Prostate gland (tissue), 2 donors: ENCODE results near the gene FASN. TPM values are rescaled to one million over a fixed set of nuclear protein-coding genes. Genes with fewer than 3 reads are reported as not detected.

Source experiments
- DNase-seq: peaks from one replicate; pipeline ENCODE4 v3.0.0-alpha.2; 2019; ENCODE audit warnings: low spot score
- H3K27ac ChIP-seq, 2 donors: fragments of 200-600 bp; sonication (generic); 2 replicates each; pipeline ENCODE4 v1.5.1; 2017 to 2019
- H3K27me3 ChIP-seq: fragments of 200-600 bp; sonication (generic); replicated peaks from 2 replicates; pipeline ENCODE4 v1.5.1; 2019; ENCODE audit not compliant: insufficient read depth
- H3K36me3 ChIP-seq, 2 donors: fragments of 200-600 bp; sonication (generic); 1 replicate in 1 of 2; 2 replicates in 1 of 2; pipeline versions ENCODE4 v1.5.1 to v1.8.1; 2017 to 2019
- H3K4me1 ChIP-seq: fragments of 200-600 bp; sonication (generic); replicated peaks from 2 replicates; pipeline ENCODE4 v1.5.1; 2019
- H3K4me3 ChIP-seq, 2 donors: fragments of 200-600 bp; sonication (generic); 2 replicates each; pipeline ENCODE4 v1.5.1; 2017 to 2019
- H3K9me3 ChIP-seq: fragments of 200-600 bp; sonication (generic); 2 replicates; pipeline ENCODE4 v1.5.1; 2017
- CTCF ChIP-seq, 4 experiments: fragments of 200-600 bp in 2 of 4; fragments of 450-650 bp in 2 of 4; sonication (generic) in 2 of 4; IDR thresholded peaks; 1 replicate in 3 of 4; 2 replicates in 1 of 4; pipeline ENCODE4 v1.5.1; 2016 to 2019; ENCODE audit warnings: antibody characterized with exemption in 4 of 4, mild to moderate bottlenecking in 2 of 4, moderate library complexity in 2 of 4
- POLR2A ChIP-seq: fragments of 450-650 bp; IDR thresholded peaks from one replicate; pipeline ENCODE4 v1.6.1; 2016; ENCODE audit warnings: antibody characterized with exemption, mild to moderate bottlenecking
- POLR2AphosphoS5 ChIP-seq: sonication (generic); formaldehyde crosslinking; IDR thresholded peaks from one replicate; pipeline ENCODE4 v1.6.1; 2017; ENCODE audit warnings: antibody characterized with exemption
- WGBS: methylation state at CpG from one replicate; pipeline ENCODE4 v1.1.5; 2018; 5-methylcytosine and 5-hydroxymethylcytosine counted together
- intact Hi-C: fragments of 100-400 bp; cut with DNase I; formaldehyde crosslinking; loops from one replicate; pipeline ENCODE4 v1.14.2; 2022
- total RNA-seq, 2 donors: library from RNA; depleted of rRNA; stranded (reverse); fragments of >200 nt; gene quantifications; one replicate each; pipeline ENCODE4 v1.1.0, GENCODE V29; 2016

The FASN gene
- total RNA-seq, 2 donors from 2014 or later: 192 to 388 TPM

- no peak overlapping the region for H3K27ac ChIP-seq
- no peaks in the 10 kb centered on the region for H3K27me3 ChIP-seq
- WGBS: 89% methylated on average over 9 of the region's 9 CpGs
- no peaks in the 10 kb centered on the region for H3K36me3 ChIP-seq
- no peaks in the 10 kb centered on the region for H3K4me1 ChIP-seq
- no peaks in the 10 kb centered on the region for H3K9me3 ChIP-seq
- no peak for DNase-seq
- intact Hi-C loops: no loop called here
- TF ChIP-seq CTCF (IDR thresholded peaks at IDR 0.05) (no peak), POLR2AphosphoS5 (no peak), POLR2A (no peak)
- H3K4me3 ChIP-seq: no peak overlapping the region
Measured at GRCh38 chr17:82127704-82128103, 29.7 kb upstream of the FASN start.

GRCh38 chr17:82127315-82127595, 29.2 kb upstream of the FASN start:
- no peaks in the 10 kb centered on the region for H3K36me3 ChIP-seq
- TF ChIP-seq POLR2A (no peak), POLR2AphosphoS5 (no peak), CTCF (IDR thresholded peaks at IDR 0.05) (no peak)
- H3K27me3 ChIP-seq: no peaks in the 10 kb centered on the region
- H3K4me3 ChIP-seq: no peak overlapping the region
- intact Hi-C loops: no loop called here
- no peaks in the 10 kb centered on the region for H3K4me1 ChIP-seq
- no peak for DNase-seq
- H3K27ac ChIP-seq: no peak overlapping the region
- H3K9me3 ChIP-seq: no peaks in the 10 kb centered on the region
- WGBS: 90% methylated on average over 11 of the region's 11 CpGs

- Histone ChIP-seq H3K4me1 (no peaks in the 10 kb centered on the region), H3K27me3 (no peaks in the 10 kb centered on the region), H3K9me3 (no peaks in the 10 kb centered on the region), H3K36me3 (no peaks in the 10 kb centered on the region), H3K27ac (no peak overlapping the region), H3K4me3 (no peak overlapping the region)
- intact Hi-C loops: no loop called here
- TF ChIP-seq POLR2AphosphoS5 (no peak), POLR2A (no peak)
- DNase-seq: no peak
- WGBS: 85% methylated on average over 35 of the region's 35 CpGs
Measured at GRCh38 chr17:82126556-82127314, 28.7 kb upstream of the FASN start.

- Histone ChIP-seq H3K27ac (no peak overlapping the region), H3K4me1 (no peaks in the 10 kb centered on the region), H3K4me3 (no peak overlapping the region), H3K27me3 (no peaks in the 10 kb centered on the region), H3K36me3 (no peaks in the 10 kb centered on the region), H3K9me3 (no peaks in the 10 kb centered on the region)
- TF ChIP-seq POLR2AphosphoS5 (no peak), POLR2A (no peak), CTCF (IDR thresholded peaks at IDR 0.05) (no peak)
- intact Hi-C loops: no loop called here
- 82% methylated on average over 4 of the region's 4 CpGs for WGBS
- DNase-seq: no peak
Measured at GRCh38 chr17:82124101-82124500, 26.1 kb upstream of the FASN start.

GRCh38 chr17:82121660-82122629, 23.9 kb upstream of the FASN start:
- 81% methylated on average over 30 of the region's 32 CpGs for WGBS
- H3K4me3 ChIP-seq: no peak overlapping the region
- no peaks in the 10 kb centered on the region for H3K9me3 ChIP-seq
- TF ChIP-seq CTCF (IDR thresholded peaks at IDR 0.05) (no peak), POLR2AphosphoS5 (no peak), POLR2A (no peak)
- DNase-seq: no peak
- H3K27ac ChIP-seq: no peak overlapping the region
- no peaks in the 10 kb centered on the region for H3K36me3 ChIP-seq
- no peaks in the 10 kb centered on the region for H3K27me3 ChIP-seq
- intact Hi-C loops: no loop called here
- no peaks in the 10 kb centered on the region for H3K4me1 ChIP-seq
